PC-3 (cell line): ENCODE results near the gene MET. TPM values are rescaled to one million over a fixed set of nuclear protein-coding genes. Genes with fewer than 3 reads are reported as not detected.
A peak's percentile ranks its signal among the peaks of the same experiment; 100 is the strongest.

Source experiments
- ATAC-seq: fragments of 200-7000 bp; cut with Tn5 transposase; 2 replicates; pipeline ENCODE4 v1.9.1; 2020; ENCODE audit warnings: mild to moderate bottlenecking, moderate library complexity
- BruUV-seq: library from RNA; stranded (reverse); fragments of 400-500 nt; replicated peaks from 2 replicates; lab custom pipeline; 2021; lab: Mats Ljungman, UMichigan
- CTCF ChIA-PET: fragments of 300-600 bp; sonication (Branson Sonifier 250); formaldehyde crosslinking; loops from one replicate; lab custom pipeline; 2022; ENCODE audit warnings: antibody characterized with exemption; lab: Charles Lee
- POLR2A ChIA-PET: fragments of 300-600 bp; sonication (Branson Sonifier 250); formaldehyde crosslinking; loops from one replicate; lab custom pipeline; 2022; ENCODE audit warnings: antibody characterized with exemption; ENCODE audit not compliant: unreplicated experiment; lab: Charles Lee
- DNase-seq: peaks from one replicate; pipeline ENCODE4 v3.0.0-alpha.2; 2015
- H2AFZ ChIP-seq: fragments of 300-600 bp; sonication (generic); 2 replicates; pipeline ENCODE4 v1.6.0; 2016; ENCODE audit warnings: antibody characterized with exemption, low read length
- H3F3A ChIP-seq: fragments of 300-600 bp; sonication (generic); one replicate; pipeline ENCODE4 v1.6.0; 2017; ENCODE audit warnings: antibody characterized with exemption, low read length, control low read depth, mild to moderate bottlenecking; ENCODE audit not compliant: unreplicated experiment
- H3K27ac ChIP-seq: fragments of 300-600 bp; sonication (generic); 2 replicates; pipeline ENCODE4 v1.5.1; 2016; ENCODE audit warnings: mild to moderate bottlenecking, low read length
- H3K27me3 ChIP-seq: fragments of 300-600 bp; sonication (generic); 2 replicates; pipeline ENCODE4 v1.6.1; 2016; ENCODE audit warnings: low read length, mixed read lengths
- H3K36me3 ChIP-seq: fragments of 300-600 bp; sonication (generic); 2 replicates; pipeline ENCODE4 v1.6.1; 2016; ENCODE audit warnings: low read depth, mixed run types, low read length, mixed read lengths
- H3K4me1 ChIP-seq: fragments of 300-600 bp; sonication (generic); 2 replicates; pipeline ENCODE4 v1.5.1; 2016; ENCODE audit warnings: low read length; ENCODE audit not compliant: insufficient read depth
- H3K4me2 ChIP-seq: fragments of 300-600 bp; sonication (generic); 2 replicates; pipeline ENCODE4 v1.6.0; 2016; ENCODE audit warnings: low read length
- H3K4me3 ChIP-seq: fragments of 300-600 bp; sonication (generic); 2 replicates; pipeline ENCODE4 v1.5.1; 2016; ENCODE audit warnings: mild to moderate bottlenecking, low read length, mixed read lengths
- H3K79me2 ChIP-seq: fragments of 300-600 bp; sonication (generic); 2 replicates; pipeline ENCODE4 v1.6.1; 2017; ENCODE audit warnings: low read length, mixed read lengths
- H3K9ac ChIP-seq: fragments of 300-600 bp; sonication (generic); 2 replicates; pipeline ENCODE4 v1.6.0; 2016; ENCODE audit warnings: mild to moderate bottlenecking, low read length
- H3K9me2 ChIP-seq: fragments of 300-600 bp; sonication (generic); replicated peaks from 2 replicates; pipeline ENCODE4 v1.6.1; 2016; ENCODE audit warnings: mixed run types, low read length, mixed read lengths
- H3K9me3 ChIP-seq: fragments of 300-600 bp; sonication (generic); 2 replicates; pipeline ENCODE4 v1.6.1; 2016; ENCODE audit warnings: low read length, mixed read lengths
- H4K20me1 ChIP-seq: fragments of 300-600 bp; sonication (generic); 2 replicates; pipeline ENCODE4 v1.6.1; 2016; ENCODE audit warnings: low read length, mixed read lengths
- CTCF ChIP-seq: fragments of 300-600 bp; sonication (generic); conservative IDR thresholded peaks from 2 replicates; pipeline ENCODE4 v1.5.1; 2017; ENCODE audit warnings: antibody characterized with exemption, low read depth, mild to moderate bottlenecking, low read length
- EZH2 ChIP-seq: fragments of 300-600 bp; sonication (generic); IDR thresholded peaks from one replicate; pipeline ENCODE4 v1.6.1; 2017; ENCODE audit warnings: antibody characterized with exemption, mild to moderate bottlenecking, low read length; ENCODE audit not compliant: unreplicated experiment
- EZH2phosphoT487 ChIP-seq: fragments of 300-600 bp; sonication (generic); IDR thresholded peaks from 2 replicates; pipeline ENCODE4 v1.6.1; 2018; ENCODE audit warnings: mild to moderate bottlenecking, antibody characterized with exemption, low read length, borderline replicate concordance
- intact Hi-C: fragments of 100-400 bp; cut with micrococcal nuclease; formaldehyde crosslinking; loops from 2 replicates; pipeline ENCODE4 v1.9.0; 2023
- total RNA-seq: library from RNA; depleted of rRNA; stranded (reverse); fragments of >200 nt; gene quantifications from 2 replicates; pipeline ENCODE4 v1.2.3, GENCODE V29; 2014

The MET gene
- total RNA-seq, 1 experiment from 2014 or later: 118 TPM

- H3K4me3 ChIP-seq: no peak overlapping the region
- POLR2A ChIA-PET: no interaction called here
Observed at GRCh38 chr7:116686033-116686432, 14.0 kb downstream of the MET start.

GRCh38 chr7:116686812-116687419, 14.9 kb downstream of the MET start:
- Histone ChIP-seq H3K36me3 (peaks cover 25% of the 10 kb centered on the region; the same call in 1 of the 2 replicates), H3K27me3 (no peaks in the 10 kb centered on the region), H3K9me2 (no peaks in the 10 kb centered on the region), H3K79me2 (peaks cover 97% of the 10 kb centered on the region), H3K9me3 (no peaks in the 10 kb centered on the region), H3K4me1 (peaks cover 56% of the 10 kb centered on the region), H3F3A (peaks cover 16% of the 10 kb centered on the region), H4K20me1 (no peaks in the 10 kb centered on the region), H3K9ac (peak overlapping the region; percentile 60; the same call in 1 of the 2 replicates), H3K4me3 (peak overlapping the region; percentile 25; the same call in 1 of the 2 replicates), H2AFZ (no peak overlapping the region), H3K4me2 (peak overlapping the region; percentile 72), H3K27ac (peak overlapping the region; percentile 89)
- intact Hi-C loops: no loop called here
- DNase-seq (no peak), ATAC-seq (peak; percentile 5)
- CTCF ChIA-PET: interaction anchor here (0.6 to 0.7 kb wide), 2 partner anchors 9 to 28 kb away, joined by 3 to 4 read pairs; no protein-coding TSS in a partner anchor
- BruUV-seq: no TSS peak
- POLR2A ChIA-PET: interaction anchor here (1.1 kb wide), 1 partner anchor 469 kb away, joined by 6 read pairs; no protein-coding TSS in a partner anchor
- no peak for TF ChIP-seq EZH2

More at GRCh38 chr7:116686033-116686432, 14.0 kb downstream of the MET start:
- Histone ChIP-seq H2AFZ (no peak overlapping the region), H3K9me3 (no peaks in the 10 kb centered on the region), H3K9ac (no peak overlapping the region), H3F3A (peaks cover 7% of the 10 kb centered on the region), H3K79me2 (peaks cover 98% of the 10 kb centered on the region), H3K9me2 (no peaks in the 10 kb centered on the region), H3K4me2 (no peak overlapping the region), H4K20me1 (no peaks in the 10 kb centered on the region), H3K27me3 (no peaks in the 10 kb centered on the region), H3K4me1 (peaks cover 47% of the 10 kb centered on the region), H3K27ac (peak overlapping the region; percentile 89; the same call in 1 of the 2 replicates), H3K36me3 (peaks cover 30% of the 10 kb centered on the region; the same call in 1 of the 2 replicates)
- intact Hi-C loops: no loop called here
- TF ChIP-seq EZH2 (no peak), CTCF (no peak), EZH2phosphoT487 (no peak)
- BruUV-seq: no TSS peak
- ATAC-seq (no peak), DNase-seq (no peak)
- CTCF ChIA-PET: interaction anchor here (0.7 kb wide), 2 partner anchors 29 to 1030 kb away, joined by 3 read pairs; no protein-coding TSS in a partner anchor

- ChIA-PET CTCF (interaction anchor here (0.6 kb wide), 1 partner anchor 89 kb away, joined by 5 read pairs; no protein-coding TSS in a partner anchor), POLR2A (interaction anchor here (1.1 kb wide), 1 partner anchor 470 kb away, joined by 6 read pairs; no protein-coding TSS in a partner anchor)
- peak overlapping the region; percentile 89 for H3K27ac ChIP-seq
- ATAC-seq (peak; percentile 54), DNase-seq (peak; percentile 88)
- peaks cover 88% of the 10 kb centered on the region for H3K79me2 ChIP-seq
- peak overlapping the region; percentile 25 for H3K4me3 ChIP-seq
- H3K27me3 ChIP-seq: no peaks in the 10 kb centered on the region
- peak overlapping the region; percentile 72 for H3K4me2 ChIP-seq
- no TSS peak for BruUV-seq
- H3K4me1 ChIP-seq: peaks cover 64% of the 10 kb centered on the region
- no peaks in the 10 kb centered on the region for H3K9me2 ChIP-seq
- 0 out of 2 replicates have a peak overlapping the region, but pooled peaks have one; percentile 19 for H2AFZ ChIP-seq
- H3F3A ChIP-seq: peaks cover 23% of the 10 kb centered on the region
- peaks cover 17% of the 10 kb centered on the region; the same call in 1 of the 2 replicates for H3K36me3 ChIP-seq
- intact Hi-C loops: no loop called here
- no peaks in the 10 kb centered on the region for H4K20me1 ChIP-seq
- H3K9me3 ChIP-seq: no peaks in the 10 kb centered on the region
- peak overlapping the region; percentile 60 for H3K9ac ChIP-seq
- no peak for TF ChIP-seq CTCF
- no peak for TF ChIP-seq EZH2phosphoT487
- TF ChIP-seq EZH2: no peak
Observed at GRCh38 chr7:116687801-116688201, 15.8 kb downstream of the MET start.
